ENCODE data around the gene CCNJ. TPM values are rescaled to one million over a fixed set of nuclear protein-coding genes. Genes with fewer than 3 reads are reported as not detected.

Gene CCNJ
- total and polyA plus RNA-seq, 8 donors = 1.5 to 3.8 (median 2.5) TPM

DNA sequence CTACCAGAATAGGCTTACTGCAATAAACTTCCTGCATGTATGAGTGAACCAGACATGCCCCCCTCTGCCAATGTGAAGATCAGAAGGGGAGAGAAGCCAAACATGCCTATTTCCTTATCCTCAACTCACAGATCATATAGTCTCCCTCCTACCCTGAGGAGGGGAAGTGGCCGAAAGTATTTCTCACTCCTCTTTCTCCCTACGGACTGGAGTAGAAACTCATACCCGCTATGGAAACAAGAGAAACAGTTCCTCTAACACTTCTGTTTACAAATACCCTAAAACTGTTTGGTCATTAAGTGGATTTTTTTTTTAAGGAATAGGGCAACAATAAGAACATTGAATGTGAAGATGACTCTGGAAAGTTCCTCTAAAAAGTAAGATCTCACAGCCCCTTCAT, 31.4 kb downstream of the CCNJ start:
- Histone ChIP-seq H3K4me1 (no peaks in the 10 kb centered on the region), H3K4me3 (no peak overlapping the region), H3K27me3 (no peaks in the 10 kb centered on the region), H3K27ac (no peak overlapping the region), H3K36me3 (no peaks in the 10 kb centered on the region), H3K9me3 (no peaks in the 10 kb centered on the region)
- DNase-seq (no peak), FAIRE-seq (no peak), ATAC-seq (no peak)
- intact Hi-C loops (cut with DNase I) = no loop called here
- 93 to 96% methylated on average over 3 of the region's 3 CpGs for WGBS, 2 donors
- TF ChIP-seq, protein P1, sequence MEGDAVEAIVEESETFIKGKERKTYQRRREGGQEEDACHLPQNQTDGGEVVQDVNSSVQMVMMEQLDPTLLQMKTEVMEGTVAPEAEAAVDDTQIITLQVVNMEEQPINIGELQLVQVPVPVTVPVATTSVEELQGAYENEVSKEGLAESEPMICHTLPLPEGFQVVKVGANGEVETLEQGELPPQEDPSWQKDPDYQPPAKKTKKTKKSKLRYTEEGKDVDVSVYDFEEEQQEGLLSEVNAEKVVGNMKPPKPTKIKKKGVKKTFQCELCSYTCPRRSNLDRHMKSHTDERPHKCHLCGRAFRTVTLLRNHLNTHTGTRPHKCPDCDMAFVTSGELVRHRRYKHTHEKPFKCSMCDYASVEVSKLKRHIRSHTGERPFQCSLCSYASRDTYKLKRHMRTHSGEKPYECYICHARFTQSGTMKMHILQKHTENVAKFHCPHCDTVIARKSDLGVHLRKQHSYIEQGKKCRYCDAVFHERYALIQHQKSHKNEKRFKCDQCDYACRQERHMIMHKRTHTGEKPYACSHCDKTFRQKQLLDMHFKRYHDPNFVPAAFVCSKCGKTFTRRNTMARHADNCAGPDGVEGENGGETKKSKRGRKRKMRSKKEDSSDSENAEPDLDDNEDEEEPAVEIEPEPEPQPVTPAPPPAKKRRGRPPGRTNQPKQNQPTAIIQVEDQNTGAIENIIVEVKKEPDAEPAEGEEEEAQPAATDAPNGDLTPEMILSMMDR (IDR thresholded peaks at IDR 0.05) = no peak

DNA sequence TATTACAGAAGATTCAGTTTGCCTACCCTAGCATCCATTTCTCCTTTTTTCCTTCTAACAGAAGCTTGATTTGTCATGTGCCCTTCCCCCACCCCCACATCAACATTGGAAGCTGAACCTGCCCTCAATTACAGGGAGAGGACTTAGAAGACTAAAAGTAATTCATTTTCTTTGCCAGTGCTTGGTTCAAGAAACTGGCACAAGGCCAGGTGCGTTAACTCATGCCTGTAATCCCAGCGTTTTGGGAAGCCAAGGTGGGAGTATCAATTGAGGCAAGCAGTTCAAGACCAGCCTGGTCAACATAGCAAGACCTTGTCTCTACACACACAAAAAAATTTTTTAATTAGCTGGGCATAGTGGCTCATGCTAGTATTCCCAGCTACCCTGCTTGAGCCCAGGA, 32.6 kb downstream of the CCNJ start:
- Histone ChIP-seq H3K27ac (no peak overlapping the region), H3K4me1 (no peaks in the 10 kb centered on the region), H3K36me3 (no peaks in the 10 kb centered on the region), H3K4me3 (no peak overlapping the region), H3K27me3 (no peaks in the 10 kb centered on the region), H3K9me3 (no peaks in the 10 kb centered on the region)
- ATAC-seq (no peak), FAIRE-seq (no peak), DNase-seq (no peak)
- 40 to 46% methylated on average over 2 of the region's 2 CpGs for WGBS, 2 donors
- TF ChIP-seq, protein P1 (IDR thresholded peaks at IDR 0.05) = no peak
- intact Hi-C loops (cut with DNase I) = no loop called here

DNA sequence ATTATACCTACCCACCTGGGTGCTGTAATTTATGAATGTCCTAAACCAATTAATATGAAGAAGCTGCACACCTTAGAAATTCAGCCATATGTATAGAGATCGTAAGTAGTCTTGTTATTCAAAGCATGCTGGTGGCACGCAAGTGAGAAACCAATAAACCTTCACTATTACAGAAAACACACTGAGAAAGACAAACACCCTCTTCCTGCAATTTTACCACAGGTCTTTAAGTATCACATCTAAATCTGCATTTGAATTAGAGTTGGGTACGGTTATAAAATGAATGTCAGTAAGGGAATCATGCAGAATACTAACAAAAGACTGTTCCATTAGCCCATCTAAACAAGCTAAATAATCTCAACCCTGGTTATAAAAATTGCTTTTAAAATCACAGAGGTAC, 33.8 kb downstream of the CCNJ start:
- H3K36me3 ChIP-seq = no peaks in the 10 kb centered on the region
- 85 to 96% methylated on average over 3 of the region's 3 CpGs for whole genome bisulfite sequencing, 2 donors
- no peaks in the 10 kb centered on the region for H3K9me3 ChIP-seq
- no peak for DNase-seq
- intact Hi-C loops (cut with DNase I) = no loop called here
- TF ChIP-seq, protein P1 (IDR thresholded peaks at IDR 0.05) = no peak
- no peak overlapping the region for H3K4me3 ChIP-seq
- FAIRE-seq = no peak
- H3K27ac ChIP-seq = no peak overlapping the region
- H3K27me3 ChIP-seq = no peaks in the 10 kb centered on the region
- no peak for ATAC-seq
- H3K4me1 ChIP-seq = no peaks in the 10 kb centered on the region

DNA sequence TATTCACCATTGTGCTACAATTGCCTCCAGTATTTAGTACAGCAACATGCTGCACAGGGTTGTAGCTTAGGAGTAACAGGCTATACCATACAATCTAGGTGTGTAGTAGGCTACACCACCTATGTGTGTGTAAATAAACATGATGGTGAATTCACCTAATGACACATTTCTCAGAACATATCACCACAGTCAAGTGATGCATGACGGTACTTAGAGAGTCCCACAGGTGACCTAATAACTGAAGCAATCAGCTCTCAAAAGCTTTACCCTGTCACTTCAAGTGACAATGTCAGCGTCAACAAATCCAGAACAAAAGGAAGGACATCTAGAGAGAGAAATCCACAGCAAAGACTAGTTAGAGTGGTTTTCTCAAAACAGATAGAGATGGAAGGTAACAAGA, 38.8 kb downstream of the CCNJ start:
- Histone ChIP-seq H3K4me3 (no peak overlapping the region), H3K9me3 (no peaks in the 10 kb centered on the region), H3K27ac (no peak overlapping the region), H3K27me3 (no peaks in the 10 kb centered on the region), H3K36me3 (no peaks in the 10 kb centered on the region), H3K4me1 (no peaks in the 10 kb centered on the region)
- no peak for ATAC-seq
- TF ChIP-seq, protein P1 (IDR thresholded peaks at IDR 0.05) = no peak
- 95 to 98% methylated on average over 2 of the region's 2 CpGs for WGBS, 2 donors
- no peak for DNase-seq
- FAIRE-seq = no peak
- intact Hi-C loops (cut with DNase I) = no loop called here

DNA sequence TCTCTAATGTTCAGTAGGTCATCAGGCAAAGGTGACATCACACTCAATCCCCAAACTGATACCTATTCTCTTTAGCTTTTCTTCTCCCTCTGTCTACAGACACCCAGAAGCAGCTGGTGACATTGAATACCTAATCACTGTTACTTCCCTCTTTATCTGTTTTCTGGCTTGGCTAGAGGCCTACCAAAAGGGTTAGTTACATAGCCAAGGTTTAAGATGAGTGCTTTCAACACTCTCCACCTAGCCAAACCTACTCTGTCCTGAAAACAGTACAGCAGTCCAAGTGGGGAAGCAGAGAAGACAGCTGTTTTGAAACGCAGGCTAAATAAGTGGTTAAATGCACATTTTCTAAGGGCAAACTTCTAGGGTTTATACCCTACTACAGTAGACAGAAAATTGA, 39.4 kb downstream of the CCNJ start:
- Histone ChIP-seq H3K27me3 (no peaks in the 10 kb centered on the region), H3K9me3 (no peaks in the 10 kb centered on the region), H3K36me3 (no peaks in the 10 kb centered on the region), H3K4me1 (no peaks in the 10 kb centered on the region), H3K4me3 (no peak overlapping the region), H3K27ac (no peak overlapping the region)
- WGBS, 2 donors = 73 to 75% methylated on average over 1 of the region's 1 CpG
- intact Hi-C loops (cut with DNase I) = no loop called here
- DNase-seq (no peak), ATAC-seq (no peak), FAIRE-seq (no peak)
- TF ChIP-seq, protein P1 (IDR thresholded peaks at IDR 0.05) = no peak

All from pancreas (tissue), 10 donors.